Iris pigment epithelial cell (primary cell): ENCODE measurements around the gene GAD2.

Experiments used
- DNase-seq: peaks from one replicate; pipeline ENCODE4 v3.0.0-alpha.2; 2011; ENCODE audit warnings: low read depth

GAD2 gene

DNA sequence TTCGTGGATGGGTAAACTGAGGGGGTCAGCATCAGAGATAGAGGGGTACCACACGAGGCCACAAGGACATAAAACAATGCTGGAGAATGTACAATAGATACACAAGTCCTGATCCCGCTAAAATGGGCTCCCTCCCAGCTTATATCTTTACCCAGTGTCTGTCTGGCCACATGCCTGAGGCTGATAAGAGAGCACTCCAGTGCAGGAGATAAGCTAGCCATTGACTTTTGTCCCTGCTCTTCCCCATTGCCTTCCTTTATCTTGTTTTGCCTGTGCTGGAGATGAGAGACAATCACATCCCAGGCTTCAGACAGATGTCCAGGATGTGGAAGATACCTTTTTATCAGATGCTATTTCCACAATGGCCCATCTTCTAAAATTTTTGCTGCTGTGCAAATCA, 6.0 kb downstream of the GAD2 start:
- DNase-seq: no peak

DNA sequence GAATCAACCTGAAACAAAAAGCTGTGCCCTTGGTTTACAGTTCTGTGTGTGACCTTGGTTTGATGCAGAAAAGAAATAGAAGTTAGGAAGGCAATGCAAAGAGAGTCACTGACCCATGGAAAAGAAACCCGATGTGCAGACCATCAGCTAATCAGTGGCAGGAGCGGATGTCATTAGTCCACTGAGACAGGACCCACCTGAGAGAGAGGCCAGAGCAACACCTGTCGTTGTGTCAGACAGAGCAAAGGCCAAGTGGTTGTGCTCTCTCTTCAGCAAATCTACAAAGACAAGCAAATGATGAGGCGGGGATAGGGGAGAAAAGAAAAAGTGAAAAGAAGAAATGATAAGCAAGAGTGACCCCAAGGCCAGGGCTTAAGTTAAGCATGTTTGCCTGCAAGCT, 8.7 kb downstream of the GAD2 start:
- no peak for DNase-seq

DNA sequence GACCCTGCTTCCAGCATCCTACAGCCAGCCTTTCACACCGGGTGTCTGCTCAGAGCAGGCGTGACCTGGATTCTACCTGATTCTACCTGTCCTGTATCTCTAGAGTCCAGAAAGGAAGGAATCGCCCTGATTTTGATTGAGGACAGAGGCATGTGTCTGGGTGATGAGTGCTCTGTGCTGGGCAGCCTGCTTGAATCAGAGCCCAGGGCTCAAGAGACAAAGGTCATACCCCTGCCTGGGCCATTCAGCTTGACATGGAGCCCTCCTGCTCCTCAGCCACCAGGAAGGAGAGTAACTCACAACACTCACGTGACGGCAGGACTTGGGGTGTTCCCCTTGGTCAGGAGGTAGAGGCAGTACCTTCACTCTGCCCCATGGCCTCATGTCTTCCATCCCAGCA, 11.2 kb downstream of the GAD2 start:
- DNase-seq: no peak

DNA sequence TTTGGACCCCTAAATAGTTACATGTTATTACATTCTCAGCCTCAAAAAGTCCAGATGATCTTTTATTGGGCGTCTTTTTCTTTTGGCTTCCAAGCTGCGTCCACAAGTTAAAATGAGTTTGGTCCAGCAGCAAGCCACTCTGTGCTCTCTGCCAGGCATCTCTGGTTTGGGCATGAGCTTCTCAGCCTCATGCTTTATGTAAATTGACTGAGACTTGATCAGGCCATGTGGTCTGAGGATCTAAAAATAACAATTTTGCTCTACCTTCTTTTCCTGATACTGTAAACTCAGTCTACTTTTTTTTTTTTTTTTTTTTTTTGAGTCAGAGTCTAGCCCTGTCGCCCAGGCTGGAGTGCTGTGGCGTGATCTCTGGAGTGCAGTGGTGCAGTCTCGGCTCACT, 15.6 kb downstream of the GAD2 start:
- DNase-seq: no peak

- DNase-seq: no peak
These were observed 19.2 kb downstream of the GAD2 start for GRCh38 chr10:26235761-26236160.

DNA sequence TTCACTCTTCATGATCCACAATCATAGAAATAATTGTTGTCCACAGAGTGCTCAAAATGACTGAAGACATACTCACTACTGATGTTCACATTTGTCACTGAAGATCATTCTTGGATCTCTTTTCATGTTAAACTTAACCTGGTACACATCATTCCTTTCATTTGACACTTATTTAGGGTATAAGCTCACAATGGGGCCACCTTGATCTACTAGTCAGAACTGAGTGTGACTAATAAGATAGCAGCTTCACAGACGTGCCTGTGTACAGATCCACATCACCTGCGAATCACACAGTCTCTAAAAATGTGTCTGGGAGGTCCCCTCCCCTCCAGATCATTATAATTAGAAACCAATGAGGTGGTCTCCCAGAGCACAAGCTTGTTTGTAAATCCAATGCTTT, 21.8 kb downstream of the GAD2 start:
- DNase-seq: no peak

- DNase-seq: no peak
These were observed 26.3 kb downstream of the GAD2 start for GRCh38 chr10:26242706-26243350.

GRCh38 chr10:26243351-26243720, 26.8 kb downstream of the GAD2 start:
- DNase-seq: no peak

DNA sequence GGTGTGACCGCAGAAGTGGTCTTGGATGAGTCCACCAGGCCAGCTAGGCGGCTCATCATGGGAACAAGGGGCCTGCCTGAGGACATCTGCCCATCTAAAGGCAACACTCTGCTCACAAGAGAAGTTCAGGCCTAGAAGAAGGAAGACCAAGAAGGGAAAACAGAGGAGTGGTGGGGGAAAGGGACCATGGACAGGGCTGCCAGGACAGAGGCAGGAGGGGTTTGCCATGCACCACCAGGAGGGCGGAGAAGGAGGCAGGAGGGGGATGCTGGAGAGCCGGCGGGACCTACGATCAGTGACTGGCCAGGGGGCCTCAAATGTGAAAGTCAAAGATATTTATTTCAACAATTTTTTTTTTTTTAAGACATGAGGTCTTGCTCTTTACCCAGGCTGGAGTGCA, 33.1 kb downstream of the GAD2 start:
- no peak for DNase-seq

GRCh38 chr10:26251925-26252324, 35.4 kb downstream of the GAD2 start:
- DNase-seq: no peak

GRCh38 chr10:26254616-26255015, 38.0 kb downstream of the GAD2 start:
- DNase-seq: no peak

GRCh38 chr10:26259341-26259740, 42.8 kb downstream of the GAD2 start:
- no peak for DNase-seq

DNA sequence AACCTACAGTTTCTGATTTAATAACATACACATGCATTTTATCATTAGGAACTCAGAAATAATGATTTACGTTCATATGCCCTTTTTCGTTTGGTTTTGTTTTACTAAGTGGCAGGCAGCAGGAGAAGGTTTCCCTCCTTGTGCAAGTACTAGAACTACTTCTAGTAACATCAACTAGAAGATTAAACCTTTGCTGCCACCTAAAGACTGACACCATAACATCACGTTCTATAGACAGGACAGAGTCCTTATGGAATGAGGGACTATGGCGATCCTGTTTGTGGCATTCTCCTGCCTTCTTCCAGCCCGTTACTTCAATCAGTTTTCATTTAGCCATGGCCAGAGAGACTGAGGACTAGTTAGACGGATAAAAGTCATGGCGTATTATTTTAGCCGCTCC, 53.2 kb downstream of the GAD2 start:
- DNase-seq: peak; percentile 12

DNA sequence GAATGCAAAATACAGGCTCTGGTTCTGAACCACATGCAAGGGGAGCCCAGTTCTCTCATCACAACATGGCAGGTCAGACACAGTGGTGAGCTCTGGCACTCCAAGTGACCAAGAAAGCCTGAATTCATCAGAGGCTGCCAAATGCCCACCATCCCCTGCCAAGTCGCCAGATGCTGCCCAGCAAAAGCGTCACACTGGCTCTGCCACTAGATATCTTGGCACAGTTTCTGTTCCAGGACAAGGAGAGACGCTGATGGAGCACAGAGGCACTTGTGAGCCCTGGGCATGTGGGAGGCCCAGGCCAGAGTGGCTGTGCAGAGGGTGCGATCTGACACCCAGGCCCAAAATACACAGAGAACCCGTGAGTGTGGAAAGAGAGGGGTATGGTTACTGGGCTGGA, 57.8 kb downstream of the GAD2 start:
- no peak for DNase-seq

- DNase-seq: no peak
These were observed 61.7 kb downstream of the GAD2 start for GRCh38 chr10:26278295-26278694.

GRCh38 chr10:26290236-26290635, 73.7 kb downstream of the GAD2 start:
- DNase-seq: no peak

- DNase-seq: no peak
These were observed 75.3 kb downstream of the GAD2 start for GRCh38 chr10:26291721-26292480.

GRCh38 chr10:26296360-26296759, 79.8 kb downstream of the GAD2 start:
- no peak for DNase-seq

DNA sequence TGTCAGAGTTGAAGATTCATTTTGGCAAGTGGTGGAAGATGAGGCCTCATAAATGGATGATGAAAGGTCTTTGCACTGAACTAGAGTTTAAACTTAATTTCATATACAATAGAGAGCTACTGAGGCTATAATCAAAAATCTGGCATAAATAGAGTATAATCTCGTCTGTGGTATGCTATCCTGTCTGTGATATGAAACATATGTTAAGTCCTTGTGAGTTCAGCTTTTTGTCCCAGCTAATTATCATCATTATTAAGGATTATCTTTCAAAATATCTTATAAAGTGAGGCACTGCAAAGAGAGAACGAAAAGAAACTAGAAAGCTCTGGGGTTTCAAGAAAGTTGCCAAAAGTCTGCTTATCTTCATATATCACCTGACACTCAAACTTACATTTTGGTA, 83.4 kb downstream of the GAD2 start:
- no peak for DNase-seq

GRCh38 chr10:26303366-26303765, 86.8 kb downstream of the GAD2 start:
- no peak for DNase-seq

GRCh38 chr10:26310361-26310760, 93.8 kb downstream of the GAD2 start:
- DNase-seq: no peak

GRCh38 chr10:26311383-26311940, 94.9 kb downstream of the GAD2 start:
- DNase-seq: no peak

GRCh38 chr10:26314265-26315013, 97.9 kb downstream of the GAD2 start:
- DNase-seq: no peak
